Prostate gland (tissue), 2 donors: ENCODE results near the gene FBXW2.

Experiments
- CTCF ChIP-seq, 4 experiments: fragments of 200-600 bp in 2 of 4; fragments of 450-650 bp in 2 of 4; sonication (generic) in 2 of 4; IDR thresholded peaks; 1 replicate in 3 of 4; 2 replicates in 1 of 4; pipeline ENCODE4 v1.5.1; 2016 to 2019; ENCODE audit warnings: antibody characterized with exemption in 4 of 4, mild to moderate bottlenecking in 2 of 4, moderate library complexity in 2 of 4
- POLR2A ChIP-seq: fragments of 450-650 bp; IDR thresholded peaks from one replicate; pipeline ENCODE4 v1.6.1; 2016; ENCODE audit warnings: antibody characterized with exemption, mild to moderate bottlenecking
- POLR2AphosphoS5 ChIP-seq: sonication (generic); formaldehyde crosslinking; IDR thresholded peaks from one replicate; pipeline ENCODE4 v1.6.1; 2017; ENCODE audit warnings: antibody characterized with exemption

GRCh38 chr9:120773256-120773655, 20.0 kb downstream of the FBXW2 start:
- TF ChIP-seq CTCF (IDR thresholded peaks at IDR 0.05) (no peak), POLR2AphosphoS5 (no peak), POLR2A (no peak)
